Measurements from ENCODE around the gene HNRNPLL. TPM values are rescaled to one million over a fixed set of nuclear protein-coding genes. Genes with fewer than 3 reads are reported as not detected.

The HNRNPLL gene
- total RNA-seq, 1 experiment from 2014 or later: 73.8 TPM

DNA sequence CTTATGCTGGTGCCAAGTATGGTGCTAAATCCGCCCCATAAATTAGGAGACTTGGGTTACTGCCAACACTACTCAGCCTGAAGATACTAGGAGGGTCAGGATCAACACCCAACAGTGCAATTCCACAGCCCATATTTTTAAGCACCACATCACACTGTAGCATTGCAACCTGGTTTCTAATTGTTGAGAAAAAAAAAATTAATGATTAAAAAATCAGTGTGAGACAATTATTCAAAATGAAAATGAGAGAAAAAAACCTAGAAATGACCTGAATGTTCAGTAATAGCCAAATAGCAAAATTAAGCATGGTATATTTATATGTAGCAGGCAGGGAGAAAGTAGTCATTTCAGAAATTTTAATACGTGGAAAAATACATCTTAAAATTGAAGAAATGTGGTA is 29.2 kb upstream of the HNRNPLL start:
- intact Hi-C loops (cut with micrococcal nuclease; ENCODE audit: unreplicated experiment): no loop called here
- Histone ChIP-seq H3K36me3 (ENCODE audit: insufficient read depth, low read length, poor library complexity, severe bottlenecking) (no peaks in the 10 kb centered on the region), H3K27me3 (replicated peaks; ENCODE audit: insufficient read depth, low read depth, low read length, poor library complexity) (no peaks in the 10 kb centered on the region), H3K9me3 (ENCODE audit: low read depth, low read length, poor library complexity, severe bottlenecking) (no peaks in the 10 kb centered on the region), H3K4me1 (ENCODE audit: insufficient read depth, low read length, poor library complexity, severe bottlenecking) (no peaks in the 10 kb centered on the region), H3K4me3 (ENCODE audit: low read depth, low read length, poor library complexity, severe bottlenecking) (no peak overlapping the region), H3K27ac (ENCODE audit: low read depth, low read length, poor library complexity, severe bottlenecking) (no peak overlapping the region)
- BruUV-seq (replicated peaks): no TSS peak
- CTCF ChIA-PET: no interaction called here
- no peak for DNase-seq (ENCODE audit: low spot score)
- POLR2A ChIA-PET (ENCODE audit: low non-redundant PET): no interaction called here
- TF ChIP-seq EZH2 (IDR thresholded peaks at IDR 0.05; ENCODE audit: borderline replicate concordance, low read depth, low read length, poor library complexity, severe bottlenecking): no peak
- TF ChIP-seq, protein P1, sequence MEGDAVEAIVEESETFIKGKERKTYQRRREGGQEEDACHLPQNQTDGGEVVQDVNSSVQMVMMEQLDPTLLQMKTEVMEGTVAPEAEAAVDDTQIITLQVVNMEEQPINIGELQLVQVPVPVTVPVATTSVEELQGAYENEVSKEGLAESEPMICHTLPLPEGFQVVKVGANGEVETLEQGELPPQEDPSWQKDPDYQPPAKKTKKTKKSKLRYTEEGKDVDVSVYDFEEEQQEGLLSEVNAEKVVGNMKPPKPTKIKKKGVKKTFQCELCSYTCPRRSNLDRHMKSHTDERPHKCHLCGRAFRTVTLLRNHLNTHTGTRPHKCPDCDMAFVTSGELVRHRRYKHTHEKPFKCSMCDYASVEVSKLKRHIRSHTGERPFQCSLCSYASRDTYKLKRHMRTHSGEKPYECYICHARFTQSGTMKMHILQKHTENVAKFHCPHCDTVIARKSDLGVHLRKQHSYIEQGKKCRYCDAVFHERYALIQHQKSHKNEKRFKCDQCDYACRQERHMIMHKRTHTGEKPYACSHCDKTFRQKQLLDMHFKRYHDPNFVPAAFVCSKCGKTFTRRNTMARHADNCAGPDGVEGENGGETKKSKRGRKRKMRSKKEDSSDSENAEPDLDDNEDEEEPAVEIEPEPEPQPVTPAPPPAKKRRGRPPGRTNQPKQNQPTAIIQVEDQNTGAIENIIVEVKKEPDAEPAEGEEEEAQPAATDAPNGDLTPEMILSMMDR (conservative IDR thresholded peaks at IDR 0.05; ENCODE audit: low read depth, low read length): no peak

DNA sequence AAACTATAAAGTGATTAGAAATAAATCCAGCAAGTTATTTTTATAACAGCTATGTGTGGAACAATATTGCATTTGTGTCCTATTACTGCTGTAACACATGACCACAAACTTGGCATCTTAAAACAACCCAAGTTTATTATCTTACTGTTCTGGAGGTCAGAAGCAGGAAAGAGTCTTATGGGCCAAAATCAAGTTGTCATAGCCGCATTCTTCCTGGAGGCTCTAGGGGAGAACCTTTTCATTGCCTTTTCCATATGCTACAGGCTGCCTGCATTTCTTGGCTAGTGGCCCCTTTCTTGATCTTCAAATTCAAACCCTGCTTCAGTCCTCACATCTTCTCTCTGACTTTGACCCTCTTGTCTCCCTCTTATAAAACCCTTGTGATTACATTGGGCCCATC is 27.0 kb upstream of the HNRNPLL start:
- Histone ChIP-seq H3K9me3 (ENCODE audit: low read depth, low read length, poor library complexity, severe bottlenecking) (no peaks in the 10 kb centered on the region), H3K4me1 (ENCODE audit: insufficient read depth, low read length, poor library complexity, severe bottlenecking) (no peaks in the 10 kb centered on the region), H3K27ac (ENCODE audit: low read depth, low read length, poor library complexity, severe bottlenecking) (no peak overlapping the region), H3K4me3 (ENCODE audit: low read depth, low read length, poor library complexity, severe bottlenecking) (no peak overlapping the region), H3K27me3 (replicated peaks; ENCODE audit: insufficient read depth, low read depth, low read length, poor library complexity) (no peaks in the 10 kb centered on the region), H3K36me3 (ENCODE audit: insufficient read depth, low read length, poor library complexity, severe bottlenecking) (no peaks in the 10 kb centered on the region)
- intact Hi-C loops (cut with micrococcal nuclease; ENCODE audit: unreplicated experiment): no loop called here
- DNase-seq (ENCODE audit: low spot score): no peak
- POLR2A ChIA-PET (ENCODE audit: low non-redundant PET): no interaction called here
- no peak for TF ChIP-seq EZH2 (IDR thresholded peaks at IDR 0.05; ENCODE audit: borderline replicate concordance, low read depth, low read length, poor library complexity, severe bottlenecking)
- TF ChIP-seq, protein P1 (conservative IDR thresholded peaks at IDR 0.05; ENCODE audit: low read depth, low read length): no peak
- CTCF ChIA-PET: no interaction called here
- no TSS peak for BruUV-seq (replicated peaks)

DNA sequence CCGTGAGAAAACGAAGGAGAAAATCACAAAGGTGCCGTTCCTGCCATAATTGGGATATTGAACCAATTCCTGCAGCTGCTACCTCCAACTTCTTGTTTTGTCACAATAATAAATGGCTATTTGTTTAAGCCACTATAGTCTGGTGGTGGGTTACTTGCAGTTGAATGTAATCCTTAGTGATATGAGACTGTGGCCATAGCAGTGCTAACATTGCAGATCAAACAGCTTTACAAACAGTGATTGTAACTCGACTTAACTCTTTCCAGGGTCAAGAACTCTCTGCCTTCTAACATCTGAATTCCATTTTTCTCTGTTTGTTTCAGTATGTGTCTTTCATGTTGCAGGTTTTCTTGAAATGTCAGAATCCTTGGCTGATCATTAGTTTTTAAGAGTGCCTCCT is 24.7 kb upstream of the HNRNPLL start:
- no peak overlapping the region for H3K4me3 ChIP-seq (ENCODE audit: low read depth, low read length, poor library complexity, severe bottlenecking)
- no peaks in the 10 kb centered on the region for H3K36me3 ChIP-seq (ENCODE audit: insufficient read depth, low read length, poor library complexity, severe bottlenecking)
- H3K9me3 ChIP-seq (ENCODE audit: low read depth, low read length, poor library complexity, severe bottlenecking): no peaks in the 10 kb centered on the region
- no peak for DNase-seq (ENCODE audit: low spot score)
- no peak for TF ChIP-seq EZH2 (IDR thresholded peaks at IDR 0.05; ENCODE audit: borderline replicate concordance, low read depth, low read length, poor library complexity, severe bottlenecking)
- TF ChIP-seq, protein P1 (conservative IDR thresholded peaks at IDR 0.05; ENCODE audit: low read depth, low read length): no peak
- no peak overlapping the region for H3K27ac ChIP-seq (ENCODE audit: low read depth, low read length, poor library complexity, severe bottlenecking)
- ChIA-PET CTCF (no interaction called here), POLR2A (ENCODE audit: low non-redundant PET) (no interaction called here)
- H3K4me1 ChIP-seq (ENCODE audit: insufficient read depth, low read length, poor library complexity, severe bottlenecking): no peaks in the 10 kb centered on the region
- BruUV-seq (replicated peaks): no TSS peak
- H3K27me3 ChIP-seq (replicated peaks; ENCODE audit: insufficient read depth, low read depth, low read length, poor library complexity): no peaks in the 10 kb centered on the region
- intact Hi-C loops (cut with micrococcal nuclease; ENCODE audit: unreplicated experiment): no loop called here
